Right lobe of liver (tissue), 4 donors: ENCODE measurements around the gene PRMT2.

ENCODE experiments used
- CTCF ChIP-seq, 4 donors: fragments of 200-600 bp in 3 of 4; fragments of 450-650 bp in 1 of 4; IDR thresholded peaks; one replicate each; pipeline versions ENCODE4 v1.5.1 to v1.8.0; 2016 to 2022; ENCODE audit warnings: antibody characterized with exemption in 4 of 4, mild to moderate bottlenecking in 2 of 4
- POLR2A ChIP-seq: fragments of 450-650 bp; IDR thresholded peaks from one replicate; pipeline ENCODE4 v1.6.1; 2017; ENCODE audit warnings: antibody characterized with exemption, mild to moderate bottlenecking
- donor health status: DM: no; HTN: no; CAD: no.
- donor health status: DM: no; HTN: no; CAD: no.
- donor health status: DM: no; HTN: yes; CAD: no.

GRCh38 chr21:46649356-46649755 lies 13.9 kb downstream of the PRMT2 start:
- TF ChIP-seq CTCF (IDR thresholded peaks at IDR 0.05) (no peak), POLR2A (no peak)
